Measurements from ENCODE around the gene ACOXL.

DNA sequence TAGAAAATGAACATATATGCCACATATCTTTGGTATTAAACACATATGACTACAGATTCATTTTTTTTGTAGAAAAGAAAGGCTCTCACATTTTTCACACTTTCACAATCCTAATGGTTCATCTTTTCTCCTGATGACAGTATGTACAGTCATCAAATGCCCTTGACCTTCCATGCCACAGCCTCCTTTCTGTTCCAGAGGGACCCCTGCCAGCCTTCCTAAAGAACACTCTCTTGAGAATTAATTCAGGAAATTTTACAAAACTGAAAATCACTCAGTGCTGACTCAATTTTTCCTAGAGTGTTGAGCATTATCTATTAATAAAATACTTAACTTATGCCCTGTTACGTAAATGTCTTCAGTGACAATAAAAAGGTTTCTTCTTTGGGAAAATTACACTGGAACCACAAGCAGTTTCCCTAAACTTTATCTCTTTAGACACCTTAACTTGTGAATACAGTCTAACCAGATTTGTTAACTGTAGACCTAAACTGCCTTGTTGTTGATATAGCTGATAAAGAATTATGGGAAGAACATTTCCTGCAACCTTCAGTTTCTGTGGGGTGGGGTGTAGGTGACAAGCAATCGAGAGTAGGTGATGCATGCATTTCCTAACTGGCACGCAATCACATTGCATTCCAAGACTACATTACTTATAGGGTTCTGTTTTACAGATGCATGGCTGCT, 15.3 kb upstream of the ACOXL start:
- TF ChIP-seq, protein P1, sequence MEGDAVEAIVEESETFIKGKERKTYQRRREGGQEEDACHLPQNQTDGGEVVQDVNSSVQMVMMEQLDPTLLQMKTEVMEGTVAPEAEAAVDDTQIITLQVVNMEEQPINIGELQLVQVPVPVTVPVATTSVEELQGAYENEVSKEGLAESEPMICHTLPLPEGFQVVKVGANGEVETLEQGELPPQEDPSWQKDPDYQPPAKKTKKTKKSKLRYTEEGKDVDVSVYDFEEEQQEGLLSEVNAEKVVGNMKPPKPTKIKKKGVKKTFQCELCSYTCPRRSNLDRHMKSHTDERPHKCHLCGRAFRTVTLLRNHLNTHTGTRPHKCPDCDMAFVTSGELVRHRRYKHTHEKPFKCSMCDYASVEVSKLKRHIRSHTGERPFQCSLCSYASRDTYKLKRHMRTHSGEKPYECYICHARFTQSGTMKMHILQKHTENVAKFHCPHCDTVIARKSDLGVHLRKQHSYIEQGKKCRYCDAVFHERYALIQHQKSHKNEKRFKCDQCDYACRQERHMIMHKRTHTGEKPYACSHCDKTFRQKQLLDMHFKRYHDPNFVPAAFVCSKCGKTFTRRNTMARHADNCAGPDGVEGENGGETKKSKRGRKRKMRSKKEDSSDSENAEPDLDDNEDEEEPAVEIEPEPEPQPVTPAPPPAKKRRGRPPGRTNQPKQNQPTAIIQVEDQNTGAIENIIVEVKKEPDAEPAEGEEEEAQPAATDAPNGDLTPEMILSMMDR (IDR thresholded peaks at IDR 0.05), result no peak
- no peak for TF ChIP-seq POLR2A (IDR thresholded peaks at IDR 0.05)

Measured in testis (tissue), 2 donors.